Mucosa of descending colon (tissue), 3 donors: Measurements from ENCODE around the gene KRT86. TPM values are rescaled to one million over a fixed set of nuclear protein-coding genes. Genes with fewer than 3 reads are reported as not detected.
"Not testable (repeated sequence)": the region's sequence is repeated elsewhere in the genome, so short reads cannot be mapped to it uniquely, and the experiment has no call there.

Source experiments
- ATAC-seq: fragments of 200-7000 bp; cut with Tn5 transposase; one replicate; pipeline ENCODE4 v1.9.1; 2020; ENCODE audit warnings: mild to moderate bottlenecking, moderate library complexity
- DNase-seq, 3 donors: peaks; one replicate each; pipeline ENCODE4 v3.0.0-alpha.2; 2020
- H3K36me3 ChIP-seq: fragments of 200-600 bp; one replicate; pipeline ENCODE4 v1.8.0; 2021; ENCODE audit warnings: low read depth, mild to moderate bottlenecking
- H3K4me1 ChIP-seq: fragments of 200-600 bp; one replicate; pipeline ENCODE4 v1.8.0; 2021; ENCODE audit warnings: low read depth, mild to moderate bottlenecking
- H3K4me3 ChIP-seq: fragments of 200-600 bp; one replicate; pipeline ENCODE4 v1.8.0; 2021; ENCODE audit warnings: mild to moderate bottlenecking
- H3K9me3 ChIP-seq: fragments of 200-600 bp; one replicate; pipeline ENCODE4 v1.8.0; 2021; ENCODE audit warnings: mild to moderate bottlenecking
- CTCF ChIP-seq: fragments of 200-600 bp; IDR thresholded peaks from one replicate; pipeline ENCODE4 v1.8.0; 2022; ENCODE audit warnings: antibody characterized with exemption, mild to moderate bottlenecking
- intact Hi-C, 2 donors: fragments of 100-400 bp; cut with DNase I in 1 of 2; cut with micrococcal nuclease in 1 of 2; formaldehyde crosslinking; loops; one replicate each; pipeline versions ENCODE4 v1.11.0 to v1.11.1; 2022; cut with DNase I, micrococcal nuclease
- total RNA-seq, 3 donors: library from RNA; stranded (reverse); fragmentation: NEBNext Ultra II Directional in 2 of 3; extraction: Animal tissue kit (Norgen Biotek cat#: 25700) in 2 of 3; gene quantifications; one replicate each; pipeline versions ENCODE4 v1.2.1 to v1.2.4, GENCODE V29; 2021 to 2023
- donor health status: DM: no; HTN: no; CAD: no; lungs with moderate emphysema.
- donor health status: DM: no; HTN: no; CAD: no.
- donor health status: DM: no; HTN: yes; CAD: no.

The KRT86 gene
- total RNA-seq, 3 donors from 2014 or later: 0.35 to 0.58 TPM; not detected in 1

GRCh38 chr12:52285172-52285745, 10.8 kb downstream of the KRT86 start:
- Histone ChIP-seq H3K9me3 (no peaks in the 10 kb centered on the region), H3K36me3 (no peaks in the 10 kb centered on the region), H3K4me1 (no peaks in the 10 kb centered on the region), H3K4me3 (no peak overlapping the region)
- ATAC-seq (no peak), DNase-seq (no peak)
- intact Hi-C loops: no loop called here
- no peak for TF ChIP-seq CTCF

GRCh38 chr12:52285851-52286530, 11.5 kb downstream of the KRT86 start:
- H3K36me3 ChIP-seq: no peaks in the 10 kb centered on the region
- H3K4me1 ChIP-seq: no peaks in the 10 kb centered on the region
- intact Hi-C loops: no loop called here
- ATAC-seq (no peak), DNase-seq (no peak)
- no peak overlapping the region for H3K4me3 ChIP-seq
- no peak for TF ChIP-seq CTCF
- no peaks in the 10 kb centered on the region for H3K9me3 ChIP-seq

- H3K9me3 ChIP-seq, H3K4me3 ChIP-seq, ATAC-seq, intact Hi-C loops, H3K4me1 ChIP-seq, H3K36me3 ChIP-seq, DNase-seq: not testable (repeated sequence)
Observed at GRCh38 chr12:52286857-52287785, 12.7 kb downstream of the KRT86 start.

- DNase-seq, H3K4me1 ChIP-seq, H3K9me3 ChIP-seq, H3K4me3 ChIP-seq, ATAC-seq, H3K36me3 ChIP-seq, intact Hi-C loops: not testable (repeated sequence)
Observed at GRCh38 chr12:52287816-52288805, 13.7 kb downstream of the KRT86 start.

GRCh38 chr12:52290483-52291134, 16.2 kb downstream of the KRT86 start:
- intact Hi-C loops, H3K4me1 ChIP-seq, H3K36me3 ChIP-seq, ATAC-seq, DNase-seq, H3K4me3 ChIP-seq, H3K9me3 ChIP-seq: not testable (repeated sequence)

GRCh38 chr12:52291267-52291935, 17.0 kb downstream of the KRT86 start, which contains the start of gene KRT81:
KRT81 (minus strand) TSS chr12:52291534; CDS start chr12:52291465, 69 bp downstream.
- intact Hi-C loops: no loop called here
- H3K4me1 ChIP-seq: no peaks in the 10 kb centered on the region
- DNase-seq (no peak), ATAC-seq (no peak)
- no peak for TF ChIP-seq CTCF
- H3K9me3 ChIP-seq: no peaks in the 10 kb centered on the region
- H3K36me3 ChIP-seq: no peaks in the 10 kb centered on the region
- H3K4me3 ChIP-seq: no peak within 1 kb of the TSS
